Measurements from ENCODE around the gene MACROD1.
"Not testable (repeated sequence)": the region's sequence is repeated elsewhere in the genome, so short reads cannot be mapped to it uniquely, and the experiment has no call there.

- not testable (repeated sequence) for TF ChIP-seq POLR2AphosphoS5 (IDR thresholded peaks at IDR 0.05; ENCODE audit: borderline replicate concordance, low read depth, low read length); EZH2 (IDR thresholded peaks at IDR 0.05)
Observed at GRCh38 chr11:64162769-64163168, 3.1 kb downstream of the MACROD1 start.

All from SK-N-MC (cell line).